Measurements from ENCODE around the gene SLC35F4.

The SLC35F4 gene

DNA sequence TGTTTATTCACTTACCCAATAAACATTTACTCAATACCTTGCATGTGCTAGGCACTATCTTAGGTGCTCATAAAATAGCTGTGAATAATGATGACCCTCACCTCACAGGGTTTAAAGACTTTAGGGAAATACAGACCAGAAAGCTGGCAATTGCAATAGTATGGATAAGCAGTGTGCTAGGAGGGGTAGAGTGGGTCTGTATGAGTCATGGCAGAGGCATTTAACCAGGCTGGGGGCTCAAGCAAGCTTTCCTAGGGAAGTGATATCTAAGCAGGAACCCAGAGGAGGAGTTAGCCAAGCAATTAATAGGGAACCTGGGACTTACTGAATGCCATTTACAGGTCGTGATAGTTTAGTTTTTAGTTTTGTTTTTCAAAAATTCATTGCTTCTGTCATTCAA is 248.4 kb downstream of the SLC35F4 start:
- no peak for DNase-seq (ENCODE audit: low spot score)

DNA sequence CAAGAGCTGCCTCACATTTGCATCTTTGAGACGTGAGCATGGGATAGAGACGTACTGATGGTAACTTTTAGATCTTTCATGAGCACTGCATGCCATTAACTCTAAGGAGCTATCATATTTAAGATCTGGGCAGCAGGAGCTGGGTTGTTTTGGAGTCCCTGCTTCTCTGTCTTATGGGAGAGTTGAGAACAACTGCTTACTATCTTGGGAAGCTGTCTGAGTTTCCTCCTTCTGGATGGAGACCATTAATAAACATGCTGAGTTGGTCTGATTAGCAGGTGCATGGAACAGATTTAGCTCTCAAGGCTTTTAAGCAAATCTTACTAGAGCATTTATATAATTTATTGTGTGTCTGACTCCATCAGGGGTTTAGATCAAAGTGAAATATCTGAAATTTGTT is 252.9 kb downstream of the SLC35F4 start:
- DNase-seq (ENCODE audit: low spot score) = no peak

DNA sequence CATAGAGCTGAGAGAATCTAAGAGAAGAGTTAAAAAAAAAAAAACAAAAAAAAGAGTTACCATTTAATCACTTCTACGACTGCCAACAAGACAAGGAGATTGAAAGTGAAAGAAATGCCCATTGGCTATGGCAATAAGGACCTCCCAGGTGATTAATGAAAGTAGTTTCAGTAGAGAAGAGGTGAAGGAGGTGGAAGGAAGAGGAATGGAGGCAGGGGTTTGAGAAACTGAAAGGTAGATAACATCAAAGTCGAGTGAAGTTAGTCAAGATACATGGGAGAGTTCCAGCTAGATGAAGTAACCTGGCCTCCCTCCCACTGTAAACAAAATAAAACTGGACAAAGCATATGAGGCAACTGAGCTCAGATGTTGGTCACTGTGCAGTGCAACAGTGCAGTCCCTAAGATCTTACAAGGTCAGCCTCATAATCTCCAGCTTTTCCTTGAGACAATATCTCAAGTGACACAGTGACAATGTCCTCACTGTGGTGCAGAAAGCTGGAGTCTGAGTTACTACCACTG is 254.3 kb downstream of the SLC35F4 start:
- DNase-seq (ENCODE audit: low spot score) = no peak

DNA sequence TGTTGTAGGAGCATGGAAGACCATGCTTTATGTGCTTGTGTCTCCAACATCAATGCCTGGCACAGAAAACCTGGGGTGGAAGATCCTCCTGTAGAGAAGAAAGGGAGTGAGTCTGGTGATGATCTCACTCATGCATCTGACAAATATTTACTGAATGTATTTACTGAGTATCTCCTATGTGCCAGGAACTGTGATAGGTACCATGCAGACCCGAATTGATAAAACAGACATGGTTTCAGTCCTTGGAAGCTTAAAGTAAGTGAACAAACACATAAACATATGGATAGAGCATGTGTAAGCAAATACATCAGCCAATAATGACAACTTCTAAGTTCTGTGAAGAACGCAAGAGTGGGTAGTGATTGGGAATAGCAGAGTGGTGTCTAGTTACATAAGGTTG is 255.3 kb downstream of the SLC35F4 start:
- DNase-seq (ENCODE audit: low spot score) = no peak

DNA sequence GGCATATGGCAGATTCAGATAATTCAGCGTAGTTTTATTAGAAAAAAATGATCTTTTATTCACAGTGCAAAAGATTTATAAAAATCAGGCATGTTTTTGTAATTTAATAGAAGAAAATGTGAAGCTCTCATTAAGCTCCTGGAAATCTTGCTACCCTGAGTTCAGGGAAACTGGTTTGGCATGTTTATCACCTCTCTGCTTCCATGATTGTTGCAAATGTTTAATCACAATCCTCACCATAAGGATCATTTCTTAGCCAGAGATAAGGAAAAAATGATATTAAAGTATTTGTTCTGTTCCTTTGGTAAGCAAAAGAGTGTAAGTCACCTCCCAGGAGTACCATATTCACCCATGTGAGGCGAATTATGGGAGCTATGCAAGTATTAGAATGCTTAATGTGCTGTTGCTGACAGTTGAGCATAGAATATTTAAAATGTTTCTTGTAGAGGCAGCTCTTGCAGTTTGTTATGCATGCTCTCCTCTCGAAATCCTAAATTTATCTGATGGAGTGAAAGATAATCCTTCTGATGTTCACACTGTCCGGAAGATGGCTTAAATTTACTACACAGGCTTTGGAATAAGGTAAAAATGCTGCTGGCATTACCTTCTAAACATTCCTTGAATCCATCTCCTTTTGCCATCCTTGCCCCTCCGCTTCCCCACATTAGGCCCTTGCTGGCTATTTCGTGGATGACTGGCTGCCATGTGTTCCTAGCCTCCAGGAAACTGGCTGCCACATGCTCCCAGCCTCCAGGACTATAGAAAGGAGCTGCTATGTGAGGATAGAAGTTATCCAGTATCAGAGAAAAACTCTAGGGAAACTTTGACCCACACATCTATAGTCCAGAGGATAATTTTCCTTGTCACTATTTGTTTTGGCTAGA is 256.5 kb downstream of the SLC35F4 start:
- DNase-seq (ENCODE audit: low spot score) = no peak

DNA sequence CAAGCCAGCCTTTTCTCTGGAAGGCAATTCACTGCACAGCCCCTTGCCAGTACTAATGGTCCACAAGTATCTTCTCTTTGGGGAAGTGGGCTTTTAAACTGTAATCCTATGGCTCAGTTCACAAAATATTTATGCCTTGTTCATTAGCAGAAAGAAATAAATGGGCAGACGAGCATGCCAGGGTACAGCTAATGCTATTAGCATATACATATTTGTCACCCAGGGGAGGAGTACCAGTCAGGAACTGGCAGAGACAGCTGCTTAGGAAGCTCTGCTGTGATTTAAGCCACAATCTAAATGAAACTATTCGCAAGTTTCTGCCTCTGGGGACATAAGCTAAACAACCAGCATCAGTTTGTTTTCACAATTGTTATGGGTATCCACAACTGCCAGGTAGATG is 258.8 kb downstream of the SLC35F4 start:
- DNase-seq (ENCODE audit: low spot score) = no peak

DNA sequence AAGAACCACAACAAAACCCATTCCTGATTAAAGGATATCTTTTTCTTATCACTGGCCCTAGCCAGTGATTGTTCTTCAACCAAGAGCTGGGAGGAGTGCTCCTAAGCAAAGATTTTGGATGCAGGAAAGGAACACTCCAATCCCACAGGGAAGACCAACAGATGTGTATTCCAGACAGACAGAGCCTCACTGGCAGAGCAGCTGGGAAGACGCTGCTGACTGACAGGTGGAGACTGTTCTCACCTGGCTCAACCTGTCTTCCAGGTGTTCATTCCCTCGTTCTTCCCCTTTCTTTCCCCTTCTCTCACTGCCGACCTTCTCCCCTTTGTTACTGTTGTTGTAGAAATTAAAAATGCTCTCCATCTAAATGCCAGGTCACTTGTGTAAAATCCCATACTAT is 282.5 kb downstream of the SLC35F4 start:
- DNase-seq (ENCODE audit: low spot score) = no peak

DNA sequence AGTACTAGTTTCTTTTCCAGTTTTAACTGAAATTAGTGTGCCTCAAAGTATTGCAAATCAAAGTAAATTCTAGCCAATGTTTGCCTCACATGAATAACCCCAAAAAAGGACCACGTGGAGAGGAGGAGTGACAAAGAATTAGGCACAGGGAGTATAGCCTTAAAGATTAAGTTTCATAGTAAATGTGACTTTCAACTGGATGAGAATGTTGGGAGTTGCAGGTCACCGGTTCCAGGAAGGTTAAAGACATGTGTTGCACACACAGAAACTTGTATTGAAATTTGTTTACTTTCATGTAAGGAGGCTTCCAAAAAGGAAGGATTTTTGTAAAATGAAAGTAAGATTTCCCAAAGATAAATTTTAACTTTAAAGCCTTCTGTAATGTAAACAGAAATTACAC is 283.1 kb downstream of the SLC35F4 start:
- no peak for DNase-seq (ENCODE audit: low spot score)

DNA sequence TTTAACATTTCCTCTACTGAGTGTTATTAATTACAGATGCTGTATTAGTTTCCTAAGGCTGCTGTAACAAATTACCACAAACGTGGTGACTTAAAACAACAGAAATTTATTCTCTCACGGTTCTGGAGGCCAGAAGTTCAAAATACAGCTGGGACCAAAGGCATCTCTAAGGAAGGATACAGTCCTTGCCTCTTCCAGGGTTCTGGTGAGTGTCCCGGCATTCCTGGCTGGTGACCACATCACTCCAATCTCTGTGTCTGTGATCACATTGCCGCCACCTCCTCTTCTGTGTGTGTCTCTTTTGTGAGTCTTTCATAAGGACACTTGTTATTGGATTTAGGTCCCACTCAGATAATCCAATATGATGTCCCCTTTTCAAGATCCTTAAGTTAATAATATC is 287.1 kb downstream of the SLC35F4 start:
- no peak for DNase-seq (ENCODE audit: low spot score)

DNA sequence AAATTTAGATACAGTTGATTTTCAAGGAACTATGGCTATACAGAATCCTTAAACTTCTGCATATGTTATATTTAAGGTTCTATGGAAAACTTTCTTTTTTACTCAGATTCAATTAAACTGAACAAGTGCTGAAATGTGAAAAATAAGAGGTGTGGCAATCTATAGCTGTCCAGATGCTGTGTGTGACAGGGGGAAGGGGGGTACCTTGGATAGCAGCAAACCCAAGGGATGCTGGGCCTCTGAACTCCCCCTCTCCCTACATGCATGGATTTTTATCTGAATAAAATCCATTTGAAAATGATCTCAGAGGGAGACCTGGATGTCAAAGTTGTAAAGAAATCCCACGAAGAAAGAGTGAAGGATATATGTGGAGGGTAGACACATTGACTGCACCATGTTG is 289.4 kb downstream of the SLC35F4 start:
- DNase-seq (ENCODE audit: low spot score) = no peak

DNA sequence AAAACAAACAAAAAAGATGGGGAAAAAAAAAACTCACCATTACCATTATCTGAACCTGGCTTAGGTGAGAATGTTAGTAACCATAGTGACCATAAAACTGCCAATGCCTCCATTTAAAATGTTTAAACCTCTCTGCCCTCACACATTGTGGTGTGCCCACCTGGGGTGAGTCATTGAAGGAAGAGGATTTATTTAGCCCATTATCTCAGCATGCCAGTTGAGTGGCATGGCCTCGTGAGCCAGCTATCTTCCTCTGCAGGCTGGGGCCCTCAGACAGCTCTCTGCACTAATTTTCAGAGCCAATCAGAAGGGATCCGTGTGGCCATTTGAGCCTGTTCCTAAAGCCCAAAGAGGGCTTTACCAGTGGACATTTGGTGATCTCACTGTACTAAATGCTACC is 290.4 kb downstream of the SLC35F4 start:
- DNase-seq (ENCODE audit: low spot score) = no peak

DNA sequence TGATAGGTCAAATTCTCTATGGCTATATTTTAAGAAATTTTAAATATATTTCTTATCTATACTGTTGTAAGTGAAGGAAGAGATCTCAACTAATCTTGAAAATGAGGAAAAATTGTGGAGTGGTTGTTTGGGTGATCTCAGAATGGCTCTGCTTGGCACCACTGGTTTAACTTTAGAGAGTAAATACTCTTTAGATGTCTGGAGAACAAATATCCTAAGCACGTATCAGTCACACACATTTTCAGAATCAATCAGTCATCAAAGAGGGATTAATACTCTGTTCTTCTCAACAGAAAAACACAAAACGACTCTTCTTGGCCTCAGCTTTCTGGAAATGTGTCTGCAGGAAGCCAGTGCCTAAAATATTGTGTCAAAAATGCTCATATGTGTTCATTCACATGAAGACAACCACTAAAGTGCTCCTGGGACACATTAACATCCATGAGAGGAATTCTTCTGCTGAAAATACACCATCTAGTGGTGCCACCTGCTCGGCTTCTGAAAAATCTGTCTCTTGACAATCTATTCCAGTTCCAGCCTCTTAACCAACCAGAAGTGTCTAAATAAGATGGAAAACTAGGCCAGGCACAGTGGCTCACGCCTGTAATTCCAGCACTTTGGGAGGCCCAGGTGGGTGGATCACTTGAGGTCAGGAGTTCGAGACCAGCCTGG is 291.1 kb downstream of the SLC35F4 start:
- no peak for DNase-seq (ENCODE audit: low spot score)

DNA sequence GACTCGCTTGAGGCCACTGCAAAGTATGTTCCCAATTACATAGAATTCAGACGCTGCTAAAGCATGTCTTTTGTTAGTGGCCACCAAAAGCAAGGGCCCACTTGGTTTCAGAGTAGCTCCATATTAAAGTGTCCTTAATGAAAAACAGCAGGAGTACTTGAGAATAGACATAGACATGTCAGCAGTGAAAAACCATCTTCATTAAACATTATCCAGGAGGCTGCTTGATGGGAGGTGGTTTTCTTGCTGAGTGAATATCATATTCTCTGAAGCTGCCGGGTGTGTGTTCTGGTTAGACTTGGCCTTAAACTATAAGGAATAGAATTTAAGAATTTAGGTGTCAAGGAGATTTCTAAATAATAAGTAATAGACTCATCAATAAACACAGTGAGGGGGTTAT is 292.7 kb downstream of the SLC35F4 start:
- no peak for DNase-seq (ENCODE audit: low spot score)

DNA sequence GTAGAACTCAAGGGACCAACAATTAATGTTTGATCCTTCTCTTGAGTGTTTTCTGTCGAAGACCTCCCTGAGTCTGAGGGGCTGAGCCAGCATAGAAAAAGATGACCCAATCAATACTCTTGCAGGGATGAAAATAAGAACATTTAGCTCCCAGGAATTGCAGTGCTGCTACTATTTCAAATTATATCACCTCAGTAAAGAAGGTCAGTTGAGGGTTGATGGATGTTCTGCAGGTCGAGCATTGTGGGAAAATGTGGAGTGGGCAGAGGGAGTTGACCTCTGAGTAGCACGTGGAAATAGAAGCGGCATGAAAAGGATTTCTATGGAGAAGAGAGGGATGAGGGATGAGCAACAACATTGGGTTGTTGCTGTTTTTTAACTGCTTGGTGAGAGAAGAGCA is 297.3 kb downstream of the SLC35F4 start:
- no peak for DNase-seq (ENCODE audit: low spot score)

DNA sequence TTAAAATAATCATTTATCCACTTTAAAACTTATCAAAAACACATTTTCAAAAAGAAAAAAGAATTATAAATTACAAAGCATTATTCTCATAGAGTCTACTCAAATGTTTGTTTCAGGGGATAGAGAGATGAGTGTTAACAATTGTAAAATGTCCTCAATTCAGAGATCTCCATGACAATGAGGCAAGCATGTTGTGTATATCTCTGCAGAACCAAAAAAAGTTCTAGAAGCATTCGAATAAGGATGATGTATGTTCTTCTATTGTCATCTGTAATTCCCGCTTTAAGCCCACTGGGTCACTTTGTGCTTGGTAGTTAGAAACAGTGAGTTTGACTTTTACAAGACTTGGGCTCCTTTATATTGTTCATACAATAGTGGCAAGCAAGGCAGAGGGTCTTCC is 298.7 kb downstream of the SLC35F4 start:
- DNase-seq (ENCODE audit: low spot score) = no peak

DNA sequence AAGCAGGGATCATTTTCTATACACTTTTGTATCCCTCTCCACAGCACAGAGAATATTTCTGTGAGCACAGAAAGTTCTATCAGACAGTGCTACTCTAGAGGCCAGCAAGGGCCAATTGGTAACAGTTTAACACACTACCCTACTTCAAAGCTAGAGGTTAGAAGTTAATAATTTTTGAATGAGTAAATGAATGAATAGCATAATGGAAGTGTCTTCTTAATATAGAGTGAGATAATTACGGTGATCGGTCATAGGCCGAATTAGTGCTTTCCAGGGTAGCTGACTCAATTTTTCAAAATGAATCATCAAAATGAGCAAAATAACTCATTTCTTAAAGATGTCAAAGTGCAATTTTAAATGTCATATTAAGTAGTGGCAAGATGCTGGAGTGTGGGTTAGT is 305.2 kb downstream of the SLC35F4 start:
- DNase-seq (ENCODE audit: low spot score) = no peak

DNA sequence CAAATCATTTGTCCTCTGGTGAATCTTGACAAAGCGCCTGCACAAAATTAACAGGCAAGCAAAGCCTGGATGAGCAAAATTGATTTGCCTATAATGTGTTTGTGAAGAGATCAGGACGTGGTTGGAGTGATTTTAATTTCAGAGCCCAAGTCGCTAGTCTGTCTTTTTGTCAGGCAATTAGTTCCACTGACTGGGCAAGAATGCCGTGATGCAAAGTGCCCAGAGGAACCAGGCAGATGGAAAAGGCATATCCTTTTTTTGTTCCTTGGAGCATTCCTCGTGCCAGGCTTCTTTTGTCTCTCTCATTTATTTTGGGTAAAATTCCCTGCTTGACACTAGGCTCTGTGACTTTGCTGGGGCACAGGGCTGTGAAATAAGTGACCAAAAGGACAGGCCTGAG is 306.3 kb downstream of the SLC35F4 start:
- DNase-seq (ENCODE audit: low spot score) = no peak

DNA sequence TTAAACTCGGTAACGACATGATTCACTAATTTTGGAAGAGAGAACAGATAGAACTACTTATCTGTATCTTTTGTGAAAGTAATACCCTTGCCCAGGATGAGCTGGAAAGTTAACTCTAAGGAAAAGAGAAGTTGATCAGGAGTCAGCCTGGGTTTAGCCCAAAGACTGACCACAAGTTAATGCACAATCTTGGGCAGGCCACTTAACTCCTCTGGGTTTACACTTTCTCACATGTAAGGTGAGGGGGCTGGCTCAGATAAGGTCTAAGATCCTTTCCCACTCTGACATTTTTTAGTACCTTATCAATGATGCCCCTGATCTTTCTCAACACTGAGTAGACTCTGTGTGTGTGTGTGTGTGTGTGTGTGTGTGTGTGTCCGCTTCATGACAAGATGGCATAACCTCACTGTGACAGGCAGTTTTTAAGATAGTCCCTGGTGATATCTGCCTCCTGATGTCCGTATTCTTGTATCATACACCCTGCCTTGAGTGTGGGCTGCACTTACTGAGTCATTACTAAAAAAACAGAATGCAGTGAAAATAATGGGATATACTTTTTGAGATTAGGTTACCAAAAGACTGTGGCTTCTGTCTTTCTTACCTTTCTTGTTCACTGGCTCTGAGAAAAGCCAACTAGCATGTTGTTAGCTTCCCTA is 316.0 kb downstream of the SLC35F4 start:
- DNase-seq (ENCODE audit: low spot score) = no peak

DNA sequence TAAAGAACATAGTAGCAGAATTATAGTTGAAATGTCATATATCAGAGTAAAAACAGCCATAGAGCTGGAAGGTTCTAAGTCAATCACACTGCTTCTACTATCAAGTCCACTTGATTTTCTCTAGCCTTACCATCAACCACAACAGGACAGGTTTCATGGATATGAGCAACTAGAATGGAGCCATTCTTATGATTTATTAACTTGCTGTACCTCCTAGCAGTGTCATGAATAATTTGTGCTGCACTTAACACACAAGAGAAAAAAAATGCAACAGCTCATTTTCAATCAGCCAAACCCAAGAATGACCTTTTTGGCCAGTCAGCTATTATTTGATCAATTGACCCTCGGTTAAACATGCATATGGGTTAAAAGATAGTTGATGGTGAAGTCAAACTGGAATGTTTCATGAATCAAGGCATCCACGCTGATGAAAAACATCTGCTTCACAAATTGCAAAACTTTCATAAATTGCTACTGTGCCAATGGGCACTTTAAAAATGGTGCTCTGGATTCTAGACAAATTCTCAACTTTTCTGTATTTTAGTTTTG is 316.8 kb downstream of the SLC35F4 start:
- no peak for DNase-seq (ENCODE audit: low spot score)

DNA sequence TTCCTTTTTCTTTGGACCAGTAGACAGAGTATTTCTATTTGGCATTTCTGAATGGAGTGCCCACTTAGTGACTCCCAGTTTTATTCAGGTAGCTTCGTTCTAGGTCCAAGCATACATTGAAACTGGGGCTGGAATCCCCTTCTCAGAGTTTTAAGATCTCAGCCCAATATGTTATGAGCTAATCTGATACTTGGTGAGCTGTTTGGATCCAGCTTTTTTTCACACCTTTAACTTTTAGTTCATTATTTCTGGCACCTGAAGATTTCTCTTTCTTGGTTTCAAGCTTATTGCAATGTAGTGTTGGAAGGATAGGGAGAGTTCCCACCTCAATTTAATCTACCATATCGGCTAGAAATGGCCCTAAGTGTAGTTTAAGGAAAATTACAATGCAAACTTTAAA is 318.8 kb downstream of the SLC35F4 start:
- no peak for DNase-seq (ENCODE audit: low spot score)

DNA sequence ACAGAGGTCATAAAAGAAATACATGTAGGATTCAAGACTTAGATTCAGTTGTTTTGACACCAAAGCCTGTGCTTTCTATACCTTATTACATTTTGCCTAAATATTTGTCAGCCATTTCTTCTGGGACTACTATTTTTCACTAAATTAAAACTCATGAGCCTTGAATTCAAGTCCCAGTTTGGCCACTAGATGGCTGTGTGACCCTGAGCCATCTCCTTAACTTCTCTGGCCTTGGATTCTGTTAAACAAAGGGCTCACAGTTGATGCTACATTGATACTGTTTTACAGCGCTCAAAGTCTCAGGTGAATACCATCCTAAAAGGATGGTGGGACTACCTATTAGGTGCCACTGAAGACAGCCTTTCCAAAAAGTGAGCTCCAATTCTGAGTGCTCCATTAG is 332.7 kb downstream of the SLC35F4 start:
- DNase-seq (ENCODE audit: low spot score) = peak; percentile 22

DNA sequence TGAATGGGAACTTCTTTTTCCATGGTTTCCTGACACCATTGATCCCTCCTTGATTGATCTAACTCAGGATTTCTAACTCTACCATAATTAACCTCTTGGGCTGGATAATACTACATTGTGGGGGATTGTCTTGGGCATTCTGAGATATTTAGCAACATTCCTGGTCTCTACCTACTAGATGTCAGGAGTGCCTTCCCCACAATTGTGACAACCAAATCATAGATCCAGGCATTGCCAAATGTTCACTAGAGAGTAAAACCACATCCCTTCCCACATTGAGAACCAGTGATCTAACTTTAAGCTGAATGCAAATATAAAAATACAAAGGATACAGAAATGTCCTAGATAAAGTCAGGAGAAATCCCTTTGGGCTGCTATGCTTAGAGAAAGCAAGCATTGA is 335.3 kb downstream of the SLC35F4 start:
- DNase-seq (ENCODE audit: low spot score) = no peak

DNA sequence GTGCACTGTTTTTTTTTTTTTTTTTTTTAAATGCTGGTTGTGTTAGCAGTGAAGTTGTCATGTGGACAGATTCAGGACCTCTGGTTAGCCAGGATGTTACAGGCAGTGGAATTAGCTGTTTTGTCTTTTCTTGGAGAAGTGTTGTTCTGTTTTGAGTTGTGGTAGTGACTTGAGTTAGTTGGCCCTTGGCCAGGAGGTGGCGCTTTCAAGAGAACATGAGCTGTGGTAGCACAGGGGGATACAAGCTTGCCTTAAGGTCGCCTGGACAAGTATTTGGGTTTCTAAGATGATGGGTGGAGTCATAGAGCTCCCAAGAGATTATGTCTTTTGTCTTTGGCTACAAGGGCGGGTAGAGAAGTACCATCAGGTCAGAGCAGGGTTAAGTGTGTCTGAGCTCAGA is 338.9 kb downstream of the SLC35F4 start:
- DNase-seq (ENCODE audit: low spot score) = no peak

All from GM03348 (cell line).